ENCODE results near the gene MYEOV. TPM values are rescaled to one million over a fixed set of nuclear protein-coding genes. Genes with fewer than 3 reads are reported as not detected.

MYEOV gene
- total RNA-seq, 1 experiment from 2014 or later = 1.1 TPM

DNA sequence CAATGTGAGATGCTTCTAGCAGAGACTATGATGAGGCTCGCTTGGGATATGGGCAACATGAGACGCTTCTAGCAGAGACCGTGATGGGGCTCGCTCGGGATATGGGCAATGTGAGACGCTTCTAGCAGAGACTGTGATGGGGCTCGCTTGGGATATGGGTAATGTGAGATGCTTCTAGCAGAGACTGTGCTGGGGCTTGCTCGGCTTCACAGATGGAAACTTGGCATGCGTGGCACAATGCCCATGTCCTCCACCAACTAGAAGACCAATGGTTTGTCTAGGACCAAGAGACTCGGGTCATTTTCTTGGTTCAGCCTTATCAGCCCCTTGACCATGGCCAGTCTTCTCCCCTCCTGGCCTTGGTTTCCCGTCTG, 7.1 kb downstream of the MYEOV start:
- peak; percentile 12 for DNase-seq (ENCODE audit: low read depth)

DNA sequence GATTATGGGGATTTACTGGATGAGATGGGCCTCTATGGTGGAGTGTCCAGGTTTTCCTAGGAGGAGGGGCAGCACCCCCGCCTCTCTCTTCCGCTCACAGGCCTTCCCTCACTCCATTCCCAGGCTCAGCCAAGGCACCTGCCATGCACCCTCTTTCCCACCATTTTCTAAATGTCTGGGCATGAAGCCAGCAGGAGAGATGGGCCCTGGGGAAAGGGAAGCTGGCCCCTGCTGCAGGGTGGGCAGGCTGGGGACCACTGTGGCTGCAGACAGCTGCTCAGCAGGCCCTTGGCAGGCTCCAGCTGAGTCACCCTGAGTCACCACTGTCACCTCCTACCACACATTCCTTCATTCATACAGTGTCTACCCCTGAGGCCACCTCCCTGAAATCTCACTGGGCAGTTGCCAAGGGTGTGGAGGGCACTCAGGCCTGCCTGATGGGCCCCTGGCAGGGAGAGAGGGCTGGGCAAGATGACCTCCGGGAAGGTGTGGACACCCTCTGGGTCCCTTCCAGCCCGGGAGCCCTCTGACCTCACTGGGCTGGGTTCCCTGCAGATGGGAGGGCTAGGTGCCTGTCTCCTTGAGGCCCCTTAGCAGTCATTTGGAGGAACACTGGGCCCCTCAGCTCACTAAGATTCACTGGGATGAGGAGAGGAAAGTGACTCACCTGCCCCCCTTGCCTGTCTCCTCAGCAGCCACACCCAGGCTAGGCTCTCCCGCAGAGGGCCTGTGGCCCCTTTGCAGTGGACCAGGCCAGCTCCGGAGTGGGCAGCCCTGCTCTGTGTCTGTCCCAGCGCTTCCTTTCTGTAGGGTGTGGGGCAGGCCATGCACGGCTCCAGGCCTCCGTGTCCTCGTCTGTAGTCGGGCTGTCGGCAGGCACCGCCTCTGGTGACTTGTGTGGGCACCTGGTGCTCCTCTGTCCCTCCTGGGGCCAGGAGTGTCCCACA, 7.8 kb downstream of the MYEOV start:
- peak; percentile 100 for DNase-seq (ENCODE audit: low read depth)

DNA sequence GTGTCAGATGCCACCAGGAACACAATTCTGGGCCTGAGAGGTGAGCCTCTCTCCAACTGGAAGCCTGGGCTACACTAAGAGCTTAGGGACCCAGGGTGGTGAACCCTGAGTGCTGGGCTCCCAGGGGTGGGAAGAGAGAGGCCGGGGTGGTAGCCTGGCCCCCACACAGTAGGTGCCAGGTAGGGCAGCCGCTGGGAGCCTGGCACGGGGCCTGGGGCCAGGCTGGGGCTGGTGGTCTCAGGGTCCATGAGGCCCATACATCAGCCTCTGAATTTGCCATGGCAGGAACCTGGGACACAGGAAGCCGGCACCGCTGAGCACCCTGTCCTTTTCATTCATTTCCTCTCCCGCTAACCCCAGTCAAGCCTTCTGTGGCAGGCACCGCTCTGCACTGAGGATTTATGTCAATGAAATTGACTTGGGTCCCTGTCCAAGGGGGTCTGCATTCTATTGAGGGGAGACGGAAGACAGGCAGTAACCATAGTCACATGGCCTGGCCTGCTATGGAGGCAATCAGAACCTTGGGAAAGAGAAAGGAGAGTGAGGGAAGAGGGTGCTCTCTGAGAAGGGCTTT, 8.6 kb downstream of the MYEOV start:
- DNase-seq (ENCODE audit: low read depth) = no peak

DNA sequence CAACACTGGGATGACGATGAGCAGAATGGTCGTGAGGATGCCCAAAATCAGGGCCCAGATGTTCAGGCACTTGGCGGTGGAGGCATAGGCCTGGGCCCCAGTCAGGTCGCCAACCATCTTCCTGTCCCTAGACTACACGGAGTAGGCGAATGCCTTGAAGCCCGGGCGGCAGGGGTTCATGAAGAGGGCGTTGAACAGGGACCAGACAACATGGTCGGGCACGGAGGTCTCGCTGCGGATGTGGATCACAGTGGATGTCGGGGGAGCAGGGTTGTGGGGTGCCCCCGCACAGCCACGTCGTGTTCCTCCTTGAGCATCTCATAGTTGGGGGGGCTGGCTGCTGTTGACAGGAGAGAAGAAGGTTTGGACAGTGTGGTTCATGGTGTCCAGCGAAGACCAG, 9.5 kb downstream of the MYEOV start:
- no peak for DNase-seq (ENCODE audit: low read depth)

DNA sequence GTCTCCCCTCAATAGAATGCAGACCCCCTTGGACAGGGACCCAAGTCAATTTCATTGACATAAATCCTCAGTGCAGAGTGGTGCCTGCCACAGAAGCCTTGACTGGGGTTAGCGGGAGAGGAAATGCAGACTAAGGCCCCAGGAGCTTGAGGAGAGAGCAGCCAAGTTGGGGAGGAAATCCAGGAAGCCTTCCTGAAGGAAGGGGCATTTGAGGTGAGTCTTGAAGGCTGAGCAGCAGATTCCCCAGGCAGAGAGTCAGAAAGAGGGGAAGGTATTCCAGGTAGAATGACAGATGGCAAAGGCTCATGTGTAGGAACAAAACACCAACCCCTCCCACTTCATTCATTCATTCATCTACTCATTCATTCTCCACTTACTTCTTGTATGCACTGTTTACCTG, 10.3 kb downstream of the MYEOV start:
- no peak for DNase-seq (ENCODE audit: low read depth)

DNA sequence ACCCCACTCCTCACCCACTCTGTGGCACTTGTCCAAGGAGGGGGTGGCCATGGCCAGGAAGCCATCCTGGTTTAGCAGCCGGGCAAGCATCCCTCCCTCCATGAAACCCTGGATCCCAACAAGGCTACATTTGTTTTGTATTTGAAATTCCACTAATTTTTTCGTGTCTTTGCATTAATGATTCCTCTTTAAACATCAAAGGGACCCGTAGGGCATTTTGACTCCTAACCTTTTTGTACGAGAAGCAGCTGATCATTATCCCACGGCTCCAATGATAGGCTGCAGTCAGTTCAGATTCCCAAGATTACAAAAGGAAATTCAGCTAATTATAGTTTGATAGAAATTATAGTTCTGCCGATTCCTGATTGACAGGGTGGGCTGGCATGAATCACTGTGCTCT, 10.7 kb downstream of the MYEOV start:
- no peak for DNase-seq (ENCODE audit: low read depth)

DNA sequence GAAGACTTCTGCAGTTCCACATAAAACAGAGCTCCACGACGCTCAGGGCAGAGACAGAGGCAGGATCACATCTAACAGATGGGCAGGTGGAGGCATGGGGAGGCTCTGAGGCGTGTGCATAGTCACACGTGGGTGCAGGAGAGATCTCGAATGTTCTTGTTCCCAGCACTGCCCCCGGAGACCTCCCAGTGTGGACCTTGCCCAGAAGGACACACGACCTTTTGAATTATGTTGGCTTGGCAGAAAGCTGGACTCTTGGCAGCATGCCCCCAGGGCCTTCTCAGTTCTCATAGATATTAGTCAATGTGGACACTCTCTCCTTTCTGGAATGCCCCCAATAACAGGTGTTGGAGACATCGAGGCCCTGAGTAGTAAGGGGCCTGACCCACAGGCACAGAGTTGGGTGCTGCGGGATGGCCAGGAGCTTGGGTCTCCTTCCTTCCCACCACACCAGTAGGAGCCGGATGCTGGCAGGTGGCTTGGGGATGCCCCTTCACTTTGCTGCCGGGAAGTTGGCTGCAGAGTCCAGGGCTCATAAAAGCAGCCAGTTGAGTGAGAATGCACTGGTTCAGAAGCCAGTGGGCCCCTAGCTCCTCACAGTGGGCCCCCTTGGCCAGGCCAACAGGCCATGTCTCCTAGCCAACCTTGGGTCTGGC, 12.1 kb downstream of the MYEOV start:
- no peak for DNase-seq (ENCODE audit: low read depth)

DNA sequence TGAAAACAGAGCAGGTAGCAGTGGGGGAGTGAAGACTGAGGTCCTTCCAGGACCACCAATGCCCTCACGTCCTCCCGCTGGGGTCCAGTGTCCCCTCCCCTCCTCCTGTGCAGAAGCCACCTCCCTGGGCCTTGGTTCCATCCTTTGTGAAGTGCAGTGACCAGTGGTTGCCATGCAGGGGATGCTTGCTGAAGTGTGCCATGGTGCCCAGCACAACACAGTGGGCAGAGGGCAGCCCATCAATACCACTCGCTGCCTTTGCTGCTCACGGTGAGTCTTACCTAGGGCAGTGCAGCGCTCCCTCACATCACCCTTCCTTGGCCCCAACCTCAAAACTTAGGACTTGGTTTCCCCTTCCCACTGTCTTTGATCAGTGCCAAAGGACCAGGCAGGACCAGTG, 12.9 kb downstream of the MYEOV start:
- no peak for DNase-seq (ENCODE audit: low read depth)

DNA sequence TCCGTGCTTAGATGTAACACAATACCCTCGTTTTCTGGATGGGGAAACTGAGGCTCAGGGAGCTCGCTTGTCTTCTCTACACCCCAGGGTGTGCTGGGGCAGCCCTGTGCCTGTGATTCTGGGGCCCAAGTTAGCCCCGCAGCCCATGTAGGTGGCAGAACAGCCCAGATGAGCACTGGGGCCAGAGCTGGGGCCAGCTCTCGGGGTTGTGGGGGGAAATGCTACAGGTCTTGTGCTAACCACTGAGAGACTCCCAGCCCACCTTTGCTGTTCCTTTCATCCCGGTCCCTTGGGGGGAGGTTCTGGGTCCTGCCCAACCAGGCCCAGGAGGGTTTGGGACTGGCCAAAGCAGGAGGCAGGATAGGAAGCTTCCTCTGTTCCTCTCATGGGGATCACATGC, 13.5 kb downstream of the MYEOV start:
- no peak for DNase-seq (ENCODE audit: low read depth)

DNA sequence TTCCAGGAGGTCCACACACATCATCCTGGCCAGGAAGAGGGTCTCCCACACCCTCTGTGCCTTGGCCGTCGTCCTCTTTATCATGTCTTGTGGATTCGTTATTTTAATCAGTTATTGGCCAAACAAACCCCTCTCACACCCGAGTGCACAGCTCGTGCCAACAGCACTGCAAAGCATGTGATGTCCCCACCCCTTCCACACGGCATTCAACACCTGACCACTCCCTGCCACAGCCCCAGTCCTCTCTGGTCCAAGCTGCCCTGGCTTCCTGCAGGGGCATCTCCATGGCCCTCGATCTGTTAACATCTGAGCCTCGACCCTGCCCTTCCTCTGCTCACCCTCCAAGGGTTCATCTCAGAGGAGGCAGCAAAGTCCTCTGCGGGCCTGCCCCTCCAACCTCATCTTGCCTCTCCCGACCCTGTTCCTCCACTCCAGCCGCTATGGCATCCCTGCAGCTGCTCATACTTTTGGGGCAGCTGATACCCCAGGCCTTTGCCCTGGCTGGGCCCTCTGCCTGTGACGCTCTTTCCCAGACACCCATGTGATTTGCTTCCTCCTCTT, 14.0 kb downstream of the MYEOV start:
- DNase-seq (ENCODE audit: low read depth) = no peak

DNA sequence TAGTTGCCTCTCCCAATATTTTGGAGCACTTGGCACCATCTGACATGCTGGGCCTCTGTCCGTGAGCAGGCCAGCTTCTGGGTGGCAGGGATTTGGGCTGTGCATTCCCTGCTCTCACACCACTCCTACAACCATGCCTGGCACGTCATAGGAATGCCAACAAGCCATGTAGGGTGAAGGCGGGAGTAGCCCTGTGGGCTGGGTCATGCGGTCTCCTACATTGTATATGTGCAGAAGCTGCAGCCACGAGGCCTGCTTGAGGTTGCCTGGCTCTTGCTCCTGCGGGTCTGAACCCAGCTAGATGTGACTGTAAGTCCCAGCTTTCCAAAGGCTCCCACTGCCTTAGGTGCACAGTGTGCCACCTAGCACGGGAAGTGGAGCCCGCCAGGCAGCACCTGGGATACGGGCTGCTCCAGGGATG, 14.5 kb downstream of the MYEOV start:
- DNase-seq (ENCODE audit: low read depth) = no peak

DNA sequence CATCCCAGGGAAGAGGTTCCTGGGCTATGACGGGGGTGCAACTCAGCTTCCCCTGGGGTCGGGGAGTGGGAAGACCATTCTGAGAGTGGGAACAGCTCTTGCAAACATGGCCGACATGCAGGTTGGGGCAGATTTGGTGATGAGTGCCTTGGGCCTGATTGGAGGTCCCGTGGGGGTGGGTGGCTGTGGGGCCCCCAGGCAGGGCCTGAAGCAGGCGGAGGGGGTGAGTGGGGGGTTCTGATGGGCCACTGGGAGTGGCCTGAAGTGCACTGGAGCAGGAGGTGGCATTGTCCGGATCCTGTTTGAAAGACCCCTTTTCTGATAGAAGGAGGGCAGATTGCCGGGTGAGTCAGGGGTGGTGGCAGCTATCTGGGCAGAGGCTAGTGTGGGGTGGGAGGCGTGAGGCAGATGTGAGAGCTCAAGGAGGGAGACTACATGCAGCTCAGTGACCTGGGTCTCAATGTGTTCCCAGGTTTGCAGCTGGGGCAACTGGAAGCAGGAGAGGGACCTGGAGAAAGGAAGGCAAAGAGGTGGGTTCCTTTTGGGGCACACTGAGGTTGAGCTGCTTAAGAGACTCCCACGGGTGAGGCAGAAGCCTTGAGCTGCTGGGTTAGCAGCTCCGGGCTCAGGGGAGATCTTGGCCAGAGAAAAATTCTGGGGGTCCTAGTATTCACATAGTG, 15.1 kb downstream of the MYEOV start:
- no peak for DNase-seq (ENCODE audit: low read depth)

DNA sequence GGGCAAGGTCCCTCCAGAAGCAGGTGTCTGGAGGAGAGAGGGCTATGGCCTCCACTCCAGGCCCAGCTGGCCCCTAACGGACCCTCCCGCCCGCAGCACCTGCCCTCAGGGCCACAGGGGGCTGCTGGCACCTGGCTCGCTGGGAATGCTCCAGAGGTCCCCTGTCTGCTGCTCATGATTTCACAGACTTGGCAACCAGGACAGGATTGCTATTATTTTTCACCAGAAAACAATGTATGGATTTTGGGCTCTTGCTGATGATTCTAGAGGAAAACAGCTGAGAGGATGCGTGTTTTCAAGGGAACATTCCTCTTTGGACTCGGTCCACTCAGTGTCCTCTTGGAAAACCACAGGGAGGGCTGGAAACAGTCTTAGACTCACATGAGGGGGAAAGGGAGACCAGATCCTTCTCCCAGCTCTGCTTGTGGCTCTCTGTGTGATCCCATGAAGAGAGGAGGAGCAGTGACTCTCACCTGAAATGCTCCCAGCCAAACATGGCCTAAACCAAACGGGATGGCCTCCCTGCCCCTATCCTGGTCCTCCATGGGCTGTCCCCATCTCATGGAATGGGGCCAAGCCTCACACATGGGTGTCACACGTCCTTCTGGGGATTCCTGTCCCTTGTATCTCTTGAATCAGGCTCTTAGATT, 15.8 kb downstream of the MYEOV start:
- no peak for DNase-seq (ENCODE audit: low read depth)

DNA sequence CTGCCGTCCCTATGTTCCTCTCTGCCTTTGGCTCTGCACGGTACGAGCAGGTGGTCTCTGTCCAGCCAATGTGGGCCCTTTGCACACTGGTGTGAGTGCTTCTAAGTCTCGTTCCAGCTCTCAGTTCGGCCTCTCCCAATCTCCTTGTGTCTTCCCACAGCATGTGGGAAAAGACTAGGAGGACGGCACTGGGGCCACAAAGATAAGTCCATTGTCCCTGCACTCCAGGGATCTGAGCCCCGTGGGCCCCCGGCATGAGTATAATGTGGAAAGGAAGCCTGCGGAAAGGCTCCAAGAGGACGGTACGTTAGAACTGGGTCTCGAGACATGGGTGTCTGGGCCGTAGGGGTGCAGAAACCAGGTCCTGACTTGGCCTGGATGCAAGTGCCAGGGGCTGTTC, 16.4 kb downstream of the MYEOV start:
- no peak for DNase-seq (ENCODE audit: low read depth)

DNA sequence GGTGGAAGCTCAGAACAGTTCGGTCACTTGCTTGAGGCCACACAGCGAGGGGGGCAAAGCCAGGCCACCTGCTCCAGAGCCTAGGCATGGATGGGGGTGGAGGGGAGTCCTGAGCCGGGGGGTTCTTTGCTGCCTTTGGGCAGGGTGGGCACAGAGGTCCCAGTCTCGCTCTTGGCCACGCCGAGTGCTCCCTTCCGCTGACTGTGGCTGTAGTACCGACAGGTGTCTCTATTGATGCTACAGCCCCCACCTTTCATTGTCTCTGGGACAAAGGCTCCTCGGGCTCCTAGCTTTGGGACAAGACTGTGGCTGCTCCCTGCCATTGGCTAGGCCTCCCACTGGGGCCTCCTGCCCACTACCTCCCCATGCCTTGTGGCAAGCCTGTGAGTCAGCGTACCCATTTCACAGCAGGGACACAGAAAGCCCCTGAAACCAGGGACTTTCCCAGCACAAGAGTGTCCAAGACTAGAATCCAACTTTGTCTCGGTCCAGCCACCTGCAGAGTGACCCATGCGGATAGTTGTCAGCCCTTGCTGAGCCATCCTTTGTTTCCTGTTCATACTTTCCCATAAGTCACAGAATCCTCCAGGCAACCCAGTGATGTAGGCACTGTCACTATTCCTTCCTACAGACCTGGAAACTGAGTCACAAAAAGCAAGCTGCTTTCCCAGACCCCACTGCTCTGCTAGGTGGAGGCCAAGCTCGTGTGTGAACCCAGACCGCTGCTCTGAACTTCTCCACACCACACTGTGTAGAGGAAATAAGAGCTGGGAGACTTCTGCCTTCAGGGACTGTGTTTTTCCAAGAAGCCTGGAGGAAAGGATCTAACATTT, 17.2 kb downstream of the MYEOV start:
- no peak for DNase-seq (ENCODE audit: low read depth)

DNA sequence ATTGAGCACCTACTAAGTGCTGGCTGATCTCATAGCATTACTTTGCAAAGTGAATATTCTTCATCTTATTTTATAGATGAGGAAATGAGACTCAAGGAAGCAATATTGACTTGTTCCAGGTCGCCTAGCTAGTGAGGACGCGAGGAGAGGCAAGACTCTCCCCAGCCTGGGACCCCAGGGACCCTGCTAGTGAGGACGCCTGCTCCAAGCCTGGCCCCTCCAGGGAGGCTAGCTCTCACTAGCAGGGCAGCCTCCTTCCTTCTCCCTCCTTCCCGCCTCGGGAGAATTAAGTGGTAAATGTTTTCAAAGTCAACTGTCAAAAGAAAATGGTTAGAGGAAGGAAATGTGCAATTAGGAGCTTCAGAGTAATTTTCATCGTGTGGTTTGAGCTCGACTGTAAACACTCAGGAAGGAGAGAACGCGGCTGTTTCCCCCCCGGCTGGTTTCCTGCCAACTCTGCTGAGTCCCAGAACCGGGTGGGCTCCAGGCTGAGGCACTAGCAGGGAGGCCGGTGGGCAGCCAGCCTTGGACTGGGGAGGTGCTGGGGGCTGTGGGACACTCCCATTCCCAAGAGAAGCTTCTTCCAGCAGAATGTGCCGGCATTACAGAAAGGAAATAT, 17.9 kb downstream of the MYEOV start:
- no peak for DNase-seq (ENCODE audit: low read depth)

DNA sequence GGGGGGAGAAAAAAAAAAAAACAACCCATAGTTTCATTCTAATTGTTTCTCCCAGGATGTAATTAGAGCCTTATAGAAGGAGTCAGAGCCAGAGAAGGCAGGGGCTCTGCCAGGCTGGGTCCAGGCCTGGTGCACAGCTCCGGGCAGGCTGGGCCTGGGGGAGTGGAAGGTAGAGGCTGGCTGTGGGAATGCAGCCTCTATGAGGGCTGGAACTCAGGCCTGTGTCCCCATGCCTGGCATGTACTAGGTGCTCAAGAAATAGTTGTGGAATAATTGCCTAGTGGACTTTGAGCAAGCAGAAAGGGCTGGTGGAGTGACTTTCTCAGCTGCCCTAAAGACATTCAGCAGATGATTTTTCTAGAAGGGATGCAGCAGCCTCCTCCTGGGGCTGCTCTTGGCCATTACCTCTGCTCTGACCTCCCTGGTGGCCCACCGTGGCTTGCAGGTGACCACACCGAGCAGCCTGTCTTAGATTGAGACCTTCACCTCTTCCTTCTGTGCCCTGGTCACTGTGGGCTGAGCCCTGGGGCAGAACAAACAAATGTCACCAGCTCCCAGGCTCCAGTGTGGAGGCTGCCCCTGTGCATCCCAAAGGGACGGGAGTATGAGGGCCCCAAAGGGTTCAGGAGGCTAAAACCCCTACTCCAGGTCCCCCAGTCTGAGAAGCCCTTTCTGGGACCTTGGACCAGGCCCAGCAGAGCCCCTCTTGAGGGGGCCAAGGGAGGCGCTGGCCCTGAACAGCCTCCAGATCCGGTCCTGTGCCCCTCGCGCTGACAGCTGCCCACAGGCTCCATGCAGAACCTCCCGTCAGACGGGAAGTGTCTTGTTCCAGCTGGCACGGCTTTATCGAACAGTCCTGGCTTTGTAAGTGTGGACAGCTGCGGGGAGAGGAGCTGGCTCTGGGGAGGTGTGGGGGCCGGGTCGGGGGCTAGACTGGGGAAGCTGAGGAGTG, 18.8 kb downstream of the MYEOV start:
- DNase-seq (ENCODE audit: low read depth) = no peak

DNA sequence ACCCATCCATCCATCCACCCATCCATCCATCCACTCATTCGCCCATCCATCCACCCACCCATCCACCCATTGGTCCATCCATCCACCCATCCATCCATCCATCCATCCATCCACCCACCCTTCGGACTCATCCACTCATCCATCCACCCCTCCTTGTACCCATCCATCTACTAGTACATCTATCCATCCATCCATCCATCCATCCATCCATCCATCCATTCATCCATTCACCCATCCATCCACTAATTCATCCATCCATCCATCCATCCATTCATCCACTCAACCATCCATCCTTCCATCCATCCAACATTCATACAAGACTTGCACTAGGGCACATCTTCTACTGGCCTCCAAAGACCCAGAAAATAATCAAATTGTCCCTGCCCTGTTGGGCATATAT, 20.0 kb downstream of the MYEOV start:
- DNase-seq (ENCODE audit: low read depth) = no peak

DNA sequence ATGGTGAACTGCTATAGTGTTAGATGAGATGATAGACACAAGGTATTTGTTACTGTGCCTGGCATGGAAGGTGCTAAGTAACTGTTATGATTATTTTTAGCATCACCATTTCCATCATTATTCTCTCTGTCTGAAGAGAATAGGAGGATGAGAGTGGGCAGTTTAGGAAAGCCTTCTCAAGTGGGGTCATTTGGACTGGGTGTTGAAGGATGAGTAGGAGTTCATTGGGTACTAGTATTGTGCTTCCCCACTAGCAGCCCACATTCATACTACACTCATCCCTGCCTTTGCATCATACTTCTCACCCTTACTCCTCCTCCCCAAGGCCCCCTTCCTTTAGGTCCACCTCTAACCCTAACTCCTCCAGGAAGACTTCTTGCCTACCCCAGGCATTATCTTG, 20.6 kb downstream of the MYEOV start:
- DNase-seq (ENCODE audit: low read depth) = no peak

All from HT1080 (cell line).